Naive thymus-derived CD4-positive, alpha-beta T cell (primary cell): ENCODE measurements around the gene MCCD1. TPM values are rescaled to one million over a fixed set of nuclear protein-coding genes. Genes with fewer than 3 reads are reported as not detected.
"Not testable (repeated sequence)": the region's sequence is repeated elsewhere in the genome, so short reads cannot be mapped to it uniquely, and the experiment has no call there.

Experiments
- ATAC-seq: fragments of 150-1000 bp; cut with Tn5 transposase; 2 replicates; pipeline ENCODE4 v1.10.0; 2021; ENCODE audit warnings: mild to moderate bottlenecking, moderate library complexity
- CTCF ChIA-PET: fragments of 350-600 bp; sonication (Branson Sonifier 250); formaldehyde crosslinking; loops from one replicate; lab custom pipeline; 2021; ENCODE audit warnings: antibody characterized with exemption; lab: Charles Lee
- POLR2A ChIA-PET: fragments of 350-600 bp; sonication (Branson Sonifier 250); formaldehyde crosslinking; loops from one replicate; lab custom pipeline; 2021; ENCODE audit warnings: antibody characterized with exemption, inconsistent platforms; lab: Charles Lee
- DNase-seq, 9 donors: peaks; one replicate each; pipeline versions ENCODE4 v3.0.0 to v3.0.0-alpha.2; 2020 to 2022; ENCODE audit warnings: mixed read lengths in 1 of 9
- H3K27ac ChIP-seq: one replicate; pipeline ENCODE4 v1.7.0; 2013; ENCODE audit warnings: mild to moderate bottlenecking, low read depth, low read length, moderate library complexity
- H3K27me3 ChIP-seq, 2 donors: one replicate each; pipeline ENCODE4 v1.7.0; 2013; ENCODE audit warnings: low read length in 2 of 2, mild to moderate bottlenecking in 2 of 2, moderate library complexity in 2 of 2; ENCODE audit not compliant: control insufficient read depth in 2 of 2, insufficient read depth in 2 of 2
- H3K36me3 ChIP-seq, 3 experiments: 1 replicate in 2 of 3; 2 replicates in 1 of 3; pipeline ENCODE4 v1.7.0; 2013; ENCODE audit warnings: low read length in 3 of 3, mild to moderate bottlenecking in 3 of 3, moderate library complexity in 1 of 3; ENCODE audit not compliant: insufficient read depth in 3 of 3, control insufficient read depth in 2 of 3
- H3K4me1 ChIP-seq, 2 donors: one replicate each; pipeline ENCODE4 v1.7.0; 2013; ENCODE audit warnings: low read length in 2 of 2, mild to moderate bottlenecking in 2 of 2, moderate library complexity in 1 of 2; ENCODE audit not compliant: control insufficient read depth in 2 of 2, insufficient read depth in 2 of 2
- H3K4me3 ChIP-seq: 2 replicates; pipeline ENCODE4 v1.7.0; 2013; ENCODE audit warnings: mild to moderate bottlenecking, low read length
- H3K9me3 ChIP-seq, 3 experiments: 1 replicate in 2 of 3; 2 replicates in 1 of 3; pipeline ENCODE4 v1.7.0; 2013; ENCODE audit warnings: low read length in 3 of 3; ENCODE audit not compliant: control insufficient read depth in 2 of 3
- H3K27ac Mint-ChIP-seq, 9 donors: one replicate each; pipeline ENCODE4 v1.8.0; 2020 to 2022; ENCODE audit warnings: mixed read lengths in 9 of 9, mild to moderate bottlenecking in 8 of 9, moderate library complexity in 5 of 9, inconsistent platforms in 2 of 9
- H3K27me3 Mint-ChIP-seq, 5 donors: one replicate each; pipeline ENCODE4 v1.8.0; 2021 to 2022; ENCODE audit warnings: mixed read lengths in 5 of 5, mild to moderate bottlenecking in 1 of 5
- H3K36me3 Mint-ChIP-seq, 5 donors: one replicate each; pipeline ENCODE4 v1.8.0; 2020 to 2022; ENCODE audit warnings: mixed read lengths in 5 of 5, mild to moderate bottlenecking in 3 of 5, inconsistent platforms in 1 of 5
- H3K4me1 Mint-ChIP-seq, 7 donors: one replicate each; pipeline ENCODE4 v1.8.0; 2020 to 2022; ENCODE audit warnings: mixed read lengths in 7 of 7, mild to moderate bottlenecking in 3 of 7, inconsistent platforms in 1 of 7
- H3K4me3 Mint-ChIP-seq, 10 donors: one replicate each; pipeline ENCODE4 v1.8.0; 2020 to 2022; ENCODE audit warnings: mild to moderate bottlenecking in 10 of 10, mixed read lengths in 10 of 10, moderate library complexity in 6 of 10, inconsistent platforms in 2 of 10
- H3K9me3 Mint-ChIP-seq, 11 donors: one replicate each; pipeline ENCODE4 v1.8.0; 2020 to 2022; ENCODE audit warnings: mixed read lengths in 11 of 11, mild to moderate bottlenecking in 4 of 11, inconsistent platforms in 1 of 11, moderate library complexity in 1 of 11
- intact Hi-C, 2 donors: fragments of 100-400 bp; cut with micrococcal nuclease; formaldehyde crosslinking; loops; one replicate each; pipeline ENCODE4 v1.15.1; 2023
- polyA plus RNA-seq, 2 donors: library from polyadenylated mRNA; unstranded; fragments of 300-500 nt; fragmentation: Illumina TruSeq; gene quantifications; one replicate each; pipeline ENCODE4 v1.2.3, GENCODE V29; 2021
- total RNA-seq, 6 experiments: library from RNA in 5 of 6; stranded (reverse) in 5 of 6; gene quantifications; 1 replicate in 5 of 6; 2 replicates in 1 of 6; pipeline ENCODE4 v1.2.3 and lab custom pipeline; 2021 to 2026

The MCCD1 gene
- total and polyA plus RNA-seq, 7 experiments from 2014 or later = not detected

DNA sequence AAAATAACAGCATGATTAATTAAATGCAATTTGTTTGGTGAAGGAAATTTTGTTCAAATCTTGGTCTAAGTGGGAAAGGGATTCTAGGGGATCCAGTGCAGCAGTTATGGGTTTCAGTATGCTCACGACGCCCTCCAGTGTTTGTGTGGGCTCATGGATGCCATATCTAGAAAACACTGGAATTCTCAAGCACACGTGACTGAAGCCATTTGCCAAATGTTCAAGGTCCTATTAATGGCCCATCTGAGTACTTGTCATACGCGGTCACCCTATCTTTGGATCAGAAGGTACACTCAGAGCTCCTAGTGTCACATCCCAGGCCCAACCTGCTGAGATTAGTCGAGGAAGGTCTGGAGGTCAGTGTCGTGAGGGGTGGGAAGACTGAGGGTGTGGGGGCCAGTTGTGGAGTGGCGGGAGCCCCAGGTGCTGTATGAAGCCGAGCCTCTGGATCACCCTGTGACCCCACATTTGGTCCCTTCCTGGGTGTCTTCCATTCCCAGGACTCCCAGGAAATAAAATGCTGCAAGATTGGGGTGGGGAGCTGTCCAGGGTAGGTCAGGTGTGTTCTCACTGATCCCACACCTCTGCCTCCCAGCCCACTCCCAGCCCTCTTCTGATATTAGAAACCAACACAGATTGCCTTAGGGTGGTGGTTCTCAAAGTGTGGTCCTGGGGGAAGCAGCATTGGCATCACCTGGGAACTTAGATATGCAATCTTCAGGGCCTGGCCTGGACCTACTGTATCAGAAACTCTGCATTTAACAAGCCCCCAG is 42.5 kb upstream of the MCCD1 start:
- H3K36me3 ChIP-seq, H3K27ac ChIP-seq, H3K9me3 Mint-ChIP-seq, H3K36me3 Mint-ChIP-seq, DNase-seq, intact Hi-C loops, CTCF ChIA-PET, H3K4me3 Mint-ChIP-seq, H3K27ac Mint-ChIP-seq, H3K4me1 ChIP-seq, H3K9me3 ChIP-seq, H3K27me3 Mint-ChIP-seq, H3K4me3 ChIP-seq, H3K27me3 ChIP-seq: not testable (repeated sequence)
- peaks cover 0 to 17% (median 0%) of the 10 kb centered on the region in 7 donors for H3K4me1 Mint-ChIP-seq
- ATAC-seq = peak; percentile 34
- POLR2A ChIA-PET = interaction anchor here (2.0 kb wide), 1 partner anchor 55 kb away, joined by 5 read pairs; the partner anchor contains the start of gene DDX39B

DNA sequence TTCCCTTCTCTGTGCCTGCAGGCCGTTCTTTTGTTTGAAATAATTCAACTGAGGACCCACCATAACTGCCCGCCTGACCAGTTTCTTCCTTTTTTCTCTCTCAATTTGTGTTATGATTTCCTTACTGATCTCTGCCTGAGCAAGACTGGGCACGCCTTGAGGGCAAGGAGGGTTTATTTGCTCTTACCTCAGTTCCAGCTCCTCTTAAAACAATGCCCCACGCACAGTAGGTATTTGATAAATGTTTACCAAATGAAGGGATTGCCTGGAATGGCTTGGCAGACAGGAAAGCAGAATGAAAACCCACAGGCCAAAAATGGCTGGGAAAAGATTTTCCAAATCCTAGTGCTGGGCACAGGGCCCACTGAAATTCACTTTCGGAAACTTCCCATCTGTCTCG is 41.1 kb upstream of the MCCD1 start:
- CTCF ChIA-PET, H3K27ac ChIP-seq, intact Hi-C loops, H3K9me3 ChIP-seq, H3K9me3 Mint-ChIP-seq, DNase-seq, H3K27me3 Mint-ChIP-seq, H3K4me1 ChIP-seq, H3K27me3 ChIP-seq, H3K4me3 Mint-ChIP-seq, ATAC-seq, H3K27ac Mint-ChIP-seq, H3K4me3 ChIP-seq, H3K36me3 Mint-ChIP-seq, H3K36me3 ChIP-seq: not testable (repeated sequence)
- POLR2A ChIA-PET = interaction anchor here (2.0 kb wide), 1 partner anchor 54 kb away, joined by 5 read pairs; the partner anchor contains the start of gene DDX39B
- peaks cover 6 to 23% (median 8%) of the 10 kb centered on the region in 7 donors for H3K4me1 Mint-ChIP-seq

DNA sequence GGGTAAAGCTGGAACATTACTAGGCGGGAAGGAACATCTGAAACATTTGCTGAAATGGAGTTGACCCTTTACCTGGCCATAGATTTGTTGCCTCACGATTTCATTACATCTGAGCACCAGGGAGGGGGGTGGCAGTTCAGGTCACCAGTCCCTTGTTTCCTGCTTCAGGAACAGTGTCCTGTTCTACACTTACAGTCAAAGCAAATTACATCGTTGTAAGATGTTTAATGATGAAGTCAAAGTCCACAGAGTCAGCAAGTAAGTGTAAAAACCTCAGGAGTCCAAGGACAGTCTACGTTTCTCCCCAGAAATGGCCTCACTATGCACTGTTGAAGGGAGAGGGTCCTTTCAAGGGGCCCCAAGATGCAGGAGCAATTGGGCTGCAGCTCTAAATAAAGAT is 39.7 kb upstream of the MCCD1 start:
- Mint-ChIP-seq H3K36me3 (peaks cover 0 to 10% (median 0%) of the 10 kb centered on the region in 5 donors), H3K9me3 (no peaks in the 10 kb centered on the region), H3K27ac (no peak overlapping the region), H3K4me3 (no peak overlapping the region), H3K27me3 (no peaks in the 10 kb centered on the region), H3K4me1 (peaks cover 15 to 32% (median 16%) of the 10 kb centered on the region in 7 donors)
- peaks cover 0 to 4% (median 0%) of the 10 kb centered on the region in 3 experiments for H3K36me3 ChIP-seq
- CTCF ChIA-PET = interaction anchor here (1.4 kb wide), 1 partner anchor 94 kb away, joined by 7 read pairs; no protein-coding TSS in a partner anchor
- H3K27ac ChIP-seq = no peak overlapping the region
- no peaks in the 10 kb centered on the region for H3K27me3 ChIP-seq
- DNase-seq = no peak
- intact Hi-C loops = no loop called here
- POLR2A ChIA-PET = interaction anchor here (0.6 to 1.3 kb wide), 3 partner anchors 15 to 67 kb away, joined by 3 read pairs; no protein-coding TSS in a partner anchor
- H3K4me1 ChIP-seq = peaks cover 4 to 9% of the 10 kb centered on the region in 2 donors
- no peak overlapping the region for H3K4me3 ChIP-seq
- H3K9me3 ChIP-seq = no peaks in the 10 kb centered on the region
- no peak for ATAC-seq

DNA sequence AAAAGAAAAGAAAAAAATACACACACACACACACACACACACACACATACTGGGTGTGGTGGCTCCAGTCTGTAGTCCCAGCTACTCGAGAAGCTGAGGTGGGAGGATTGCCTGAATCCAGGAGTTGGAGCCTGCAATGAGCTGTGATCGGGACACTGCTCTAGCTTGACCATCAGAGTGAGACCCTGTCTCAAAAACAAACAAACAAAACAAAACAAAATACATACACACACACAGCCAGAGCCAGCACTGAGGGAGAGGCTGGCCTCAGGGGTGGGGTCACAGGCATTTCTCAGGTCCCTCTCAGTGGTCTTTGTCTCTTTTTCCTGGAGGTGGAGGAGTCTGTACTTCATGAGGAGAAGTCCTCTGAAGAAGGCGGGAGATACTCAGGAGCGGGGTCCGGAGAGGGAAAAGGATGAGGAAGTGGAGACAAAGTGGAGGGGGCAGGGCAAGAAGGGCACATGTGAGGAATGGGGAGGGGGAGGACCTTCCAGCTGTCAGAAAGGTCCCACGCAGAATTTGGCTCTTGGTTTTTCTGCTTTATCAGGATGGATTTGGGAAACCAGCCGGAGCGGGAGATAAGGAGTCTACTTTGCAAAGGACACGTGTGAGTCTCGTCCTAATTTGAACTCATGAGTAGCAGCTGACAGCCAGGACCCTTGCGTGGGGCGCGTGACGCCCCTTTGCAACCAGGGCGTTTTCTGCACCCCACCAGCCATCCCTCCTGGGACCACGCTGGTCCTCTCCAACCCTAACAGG is 38.5 kb upstream of the MCCD1 start:
- peaks cover 0 to 14% (median 0%) of the 10 kb centered on the region in 5 donors for H3K36me3 Mint-ChIP-seq
- H3K4me3 Mint-ChIP-seq = peak overlapping the region in 2 of 10 donors; percentile 30 to 47
- POLR2A ChIA-PET = interaction anchor here (0.6 to 1.3 kb wide), 2 partner anchors 51 to 107 kb away, joined by 3 to 5 read pairs; no protein-coding TSS in a partner anchor
- H3K9me3 Mint-ChIP-seq = no peaks in the 10 kb centered on the region
- no peak for ATAC-seq
- no peaks in the 10 kb centered on the region for H3K27me3 Mint-ChIP-seq
- peak overlapping the region in 4 of 9 donors; percentile 21 to 64 (median 48) for H3K27ac Mint-ChIP-seq
- H3K9me3 ChIP-seq = no peaks in the 10 kb centered on the region
- H3K27ac ChIP-seq = no peak overlapping the region
- CTCF ChIA-PET = interaction anchor here (1.4 kb wide), 1 partner anchor 93 kb away, joined by 7 read pairs; no protein-coding TSS in a partner anchor
- H3K27me3 ChIP-seq = no peaks in the 10 kb centered on the region
- no peak for DNase-seq
- H3K36me3 ChIP-seq = peaks cover 0 to 8% (median 0%) of the 10 kb centered on the region in 3 experiments
- intact Hi-C loops = loop anchor here (5.0 to 10.0 kb wide), 5 partner anchors 177 to 705 kb away; partner anchors contain the start of genes CSNK2B (in 1 of the 2), GPSM3 (in 1 of the 2), LY6G5B (in 1 of the 2) and NEU1 (in 1 of the 2)
- H3K4me1 ChIP-seq = peaks cover 5 to 9% of the 10 kb centered on the region in 2 donors
- H3K4me3 ChIP-seq = no peak overlapping the region
- peaks cover 16 to 35% (median 19%) of the 10 kb centered on the region in 7 donors for H3K4me1 Mint-ChIP-seq

DNA sequence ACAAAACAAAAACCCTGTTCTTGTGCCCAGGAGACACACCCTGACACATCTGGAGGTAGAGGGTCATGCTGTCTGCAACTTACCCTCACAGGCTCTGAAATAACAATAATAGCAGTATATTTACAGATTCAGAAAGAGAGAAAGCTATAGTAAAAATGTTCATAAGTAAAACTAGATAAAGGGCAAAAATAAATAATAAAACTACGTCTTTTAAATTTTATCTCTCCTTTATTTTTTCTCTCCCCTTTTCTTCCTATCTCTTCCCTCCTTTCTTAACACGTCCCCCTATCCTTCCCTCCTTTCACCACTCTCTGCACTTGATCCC is 35.2 kb upstream of the MCCD1 start:
- ATAC-seq, H3K9me3 ChIP-seq, H3K9me3 Mint-ChIP-seq, H3K36me3 ChIP-seq, H3K27me3 Mint-ChIP-seq, DNase-seq, H3K27me3 ChIP-seq: not testable (repeated sequence)
- intact Hi-C loops = loop anchor here (1.0 to 10.0 kb wide), 8 partner anchors 87 to 701 kb away; partner anchors contain the start of genes CSNK2B (in 1 of the 2), GPSM3 (in 1 of the 2), LY6G5B (in 1 of the 2) and MICA (in 1 of the 2)
- Histone ChIP-seq H3K4me1 (peaks cover 17 to 24% of the 10 kb centered on the region in 2 donors), H3K4me3 (peak overlapping the region; percentile 87), H3K27ac (peak overlapping the region; percentile 81)
- ChIA-PET POLR2A (interaction anchor here (0.7 to 7.8 kb wide), 4 partner anchors 9 to 87 kb away, joined by 3 to 77 read pairs (median 20); partner anchors contain the start of genes DDX39B and LTB), CTCF (interaction anchor here (0.5 to 4.2 kb wide), 8 partner anchors 10 to 369 kb away, joined by 3 to 35 read pairs (median 6); partner anchors contain the start of genes DDX39B, LTB, NCR3 and NEU1)
- Mint-ChIP-seq H3K36me3 (peaks cover 0 to 16% (median 0%) of the 10 kb centered on the region in 5 donors), H3K27ac (peak overlapping the region; percentile 36 to 98 (median 87)), H3K4me3 (peak overlapping the region; percentile 78 to 93 (median 88)), H3K4me1 (peaks cover 37 to 55% (median 45%) of the 10 kb centered on the region in 7 donors)
